Loucy (cell line): ENCODE measurements around the gene DNAJC8.
A peak's percentile ranks its signal among the peaks of the same experiment; 100 is the strongest.

Source experiments
- H2AFZ ChIP-seq: fragments of 200-600 bp; sonication (generic); 2 replicates; pipeline ENCODE4 v1.6.0; 2016; ENCODE audit warnings: antibody characterized with exemption, mild to moderate bottlenecking, low read length, moderate library complexity
- H3F3A ChIP-seq: fragments of 200-600 bp; 2 replicates; pipeline ENCODE4 v1.6.0; 2016; ENCODE audit warnings: antibody characterized with exemption, low read depth, mild to moderate bottlenecking
- H3K27me3 ChIP-seq: fragments of 200-600 bp; sonication (generic); 2 replicates; pipeline ENCODE4 v1.6.1; 2014; ENCODE audit warnings: low read length, mild to moderate bottlenecking; ENCODE audit not compliant: insufficient read depth, poor library complexity, severe bottlenecking
- H3K36me3 ChIP-seq: fragments of 200-600 bp; sonication (generic); 2 replicates; pipeline ENCODE4 v1.6.1; 2016; ENCODE audit warnings: low read length; ENCODE audit not compliant: insufficient read depth
- H3K4me1 ChIP-seq: fragments of 200-600 bp; sonication (generic); 2 replicates; pipeline ENCODE4 v1.5.1; 2014; ENCODE audit warnings: low read length, mild to moderate bottlenecking; ENCODE audit not compliant: insufficient read depth, poor library complexity, severe bottlenecking
- H3K4me2 ChIP-seq: fragments of 200-600 bp; sonication (generic); 2 replicates; pipeline ENCODE4 v1.6.0; 2014; ENCODE audit warnings: antibody characterized with exemption, low read length, low read depth, mild to moderate bottlenecking; ENCODE audit not compliant: poor library complexity, severe bottlenecking
- H3K4me3 ChIP-seq: fragments of 200-600 bp; sonication (generic); 2 replicates; pipeline ENCODE4 v1.5.1; 2014; ENCODE audit warnings: low read length, mild to moderate bottlenecking, mixed read lengths; ENCODE audit not compliant: poor library complexity, severe bottlenecking
- H3K79me2 ChIP-seq: fragments of 200-600 bp; sonication (generic); 2 replicates; pipeline ENCODE4 v1.6.1; 2014; ENCODE audit warnings: low read length; ENCODE audit not compliant: insufficient read depth
- H3K9ac ChIP-seq: fragments of 200-600 bp; sonication (generic); 2 replicates; pipeline ENCODE4 v1.6.0; 2014; ENCODE audit warnings: mild to moderate bottlenecking, low read depth, low read length, moderate library complexity; ENCODE audit not compliant: poor library complexity, severe bottlenecking
- H3K9me2 ChIP-seq: fragments of 200-600 bp; sonication (generic); replicated peaks from 2 replicates; pipeline ENCODE4 v1.6.1; 2016; ENCODE audit warnings: low read depth, low read length, mixed read lengths
- H3K9me3 ChIP-seq: fragments of 200-600 bp; sonication (generic); 2 replicates; pipeline ENCODE4 v1.6.1; 2014; ENCODE audit warnings: mild to moderate bottlenecking, antibody characterized with exemption, low read length, low read depth; ENCODE audit not compliant: insufficient read depth
- H4K20me1 ChIP-seq: fragments of 200-600 bp; sonication (generic); 2 replicates; pipeline ENCODE4 v1.6.0; 2014; ENCODE audit warnings: antibody characterized with exemption, low read length, mild to moderate bottlenecking; ENCODE audit not compliant: insufficient read depth, poor library complexity, severe bottlenecking
- CTCF ChIP-seq: fragments of 200-600 bp; sonication (generic); conservative IDR thresholded peaks from 2 replicates; pipeline ENCODE4 v1.5.1; 2014; ENCODE audit warnings: mild to moderate bottlenecking, antibody characterized with exemption, low read length
- EZH2phosphoT487 ChIP-seq: fragments of 200-600 bp; IDR thresholded peaks from 2 replicates; pipeline ENCODE4 v1.6.1; 2018; ENCODE audit warnings: antibody characterized with exemption, mild to moderate bottlenecking, moderate library complexity, borderline replicate concordance

Gene DNAJC8

GRCh38 chr1:28232558-28233263 is at the start of gene DNAJC8:
DNAJC8 (minus strand) TSS chr1:28233029; CDS start chr1:28232998, 31 bp downstream.
- Histone ChIP-seq H4K20me1 (peaks cover 15% of the 10 kb centered on the region), H2AFZ (peak within 1 kb of the TSS; percentile 87), H3K4me3 (peak within 1 kb of the TSS; percentile 93), H3K9me3 (no peaks in the 10 kb centered on the region), H3F3A (no peaks in the 10 kb centered on the region), H3K9ac (peak within 1 kb of the TSS; percentile 93), H3K9me2 (no peaks in the 10 kb centered on the region), H3K4me2 (peak within 1 kb of the TSS; percentile 79), H3K36me3 (peaks cover 14% of the 10 kb centered on the region; the same call in 1 of the 2 replicates), H3K4me1 (peaks cover 33% of the 10 kb centered on the region), H3K27me3 (no peaks in the 10 kb centered on the region), H3K79me2 (peaks cover 63% of the 10 kb centered on the region)
- TF ChIP-seq EZH2phosphoT487 (no peak), CTCF (no peak)

GRCh38 chr1:28281608-28282425 is 49.0 kb upstream of the DNAJC8 start:
- Histone ChIP-seq H3K36me3 (peaks cover 14% of the 10 kb centered on the region; the same call in 1 of the 2 replicates), H2AFZ (no peak overlapping the region), H3F3A (no peaks in the 10 kb centered on the region), H3K9ac (no peak overlapping the region), H3K27me3 (no peaks in the 10 kb centered on the region), H3K4me1 (no peaks in the 10 kb centered on the region), H4K20me1 (no peaks in the 10 kb centered on the region), H3K9me3 (no peaks in the 10 kb centered on the region), H3K9me2 (no peaks in the 10 kb centered on the region), H3K4me3 (no peak overlapping the region), H3K4me2 (no peak overlapping the region), H3K79me2 (no peaks in the 10 kb centered on the region)
- no peak for TF ChIP-seq CTCF
- no peak for TF ChIP-seq EZH2phosphoT487

- no peak overlapping the region for H3K4me3 ChIP-seq
- H3K36me3 ChIP-seq = peaks cover 14% of the 10 kb centered on the region; the same call in 1 of the 2 replicates
- no peaks in the 10 kb centered on the region for H3K9me3 ChIP-seq
- H3K4me2 ChIP-seq = no peak overlapping the region
- H3K9ac ChIP-seq = no peak overlapping the region
- H2AFZ ChIP-seq = no peak overlapping the region
- TF ChIP-seq CTCF (no peak), EZH2phosphoT487 (no peak)
- H4K20me1 ChIP-seq = no peaks in the 10 kb centered on the region
- H3K9me2 ChIP-seq = no peaks in the 10 kb centered on the region
- no peaks in the 10 kb centered on the region for H3K4me1 ChIP-seq
- H3K79me2 ChIP-seq = no peaks in the 10 kb centered on the region
- no peaks in the 10 kb centered on the region for H3K27me3 ChIP-seq
- no peaks in the 10 kb centered on the region for H3F3A ChIP-seq
These were observed 48.1 kb upstream of the DNAJC8 start for GRCh38 chr1:28280977-28281381.
